Measurements from ENCODE around the gene CST9. TPM values are rescaled to one million over a fixed set of nuclear protein-coding genes. Genes with fewer than 3 reads are reported as not detected.

Gene CST9
- total and polyA plus RNA-seq, 10 of the 15 experiments (the other 5 are each of a cell fraction or from before 2014, with no cell fraction given) = not detected

DNA sequence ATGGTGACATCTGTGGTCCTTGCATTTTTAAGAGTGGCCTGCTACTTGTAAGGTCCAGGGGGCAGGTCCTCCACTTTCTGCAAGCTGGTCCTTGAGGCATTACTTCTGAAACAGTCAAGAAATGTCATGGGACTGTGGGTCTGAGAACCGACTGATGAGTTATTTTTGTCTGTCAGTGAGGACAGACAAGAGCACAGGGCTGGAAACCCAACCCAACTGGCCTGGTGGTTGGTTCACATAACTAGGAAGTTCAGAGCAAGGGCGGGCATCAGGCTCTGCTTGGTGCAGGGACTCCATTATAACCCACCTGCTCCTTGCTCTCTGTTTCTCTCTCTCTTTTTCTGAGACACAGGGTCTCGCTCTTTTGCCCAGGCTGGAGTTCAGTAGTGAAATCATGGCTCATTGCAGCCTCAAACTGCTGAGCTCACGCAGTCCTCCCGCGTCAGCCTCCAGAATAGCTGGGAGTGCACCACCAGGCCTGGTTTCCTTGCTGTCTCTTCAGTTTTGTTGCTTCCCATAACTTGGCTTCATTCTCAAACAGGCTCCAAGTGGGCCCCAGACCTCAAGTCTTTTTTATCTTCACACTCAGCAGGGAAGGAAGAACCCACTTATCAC, 22.8 kb upstream of the CST9 start (continued):
- TF ChIP-seq, protein P1, sequence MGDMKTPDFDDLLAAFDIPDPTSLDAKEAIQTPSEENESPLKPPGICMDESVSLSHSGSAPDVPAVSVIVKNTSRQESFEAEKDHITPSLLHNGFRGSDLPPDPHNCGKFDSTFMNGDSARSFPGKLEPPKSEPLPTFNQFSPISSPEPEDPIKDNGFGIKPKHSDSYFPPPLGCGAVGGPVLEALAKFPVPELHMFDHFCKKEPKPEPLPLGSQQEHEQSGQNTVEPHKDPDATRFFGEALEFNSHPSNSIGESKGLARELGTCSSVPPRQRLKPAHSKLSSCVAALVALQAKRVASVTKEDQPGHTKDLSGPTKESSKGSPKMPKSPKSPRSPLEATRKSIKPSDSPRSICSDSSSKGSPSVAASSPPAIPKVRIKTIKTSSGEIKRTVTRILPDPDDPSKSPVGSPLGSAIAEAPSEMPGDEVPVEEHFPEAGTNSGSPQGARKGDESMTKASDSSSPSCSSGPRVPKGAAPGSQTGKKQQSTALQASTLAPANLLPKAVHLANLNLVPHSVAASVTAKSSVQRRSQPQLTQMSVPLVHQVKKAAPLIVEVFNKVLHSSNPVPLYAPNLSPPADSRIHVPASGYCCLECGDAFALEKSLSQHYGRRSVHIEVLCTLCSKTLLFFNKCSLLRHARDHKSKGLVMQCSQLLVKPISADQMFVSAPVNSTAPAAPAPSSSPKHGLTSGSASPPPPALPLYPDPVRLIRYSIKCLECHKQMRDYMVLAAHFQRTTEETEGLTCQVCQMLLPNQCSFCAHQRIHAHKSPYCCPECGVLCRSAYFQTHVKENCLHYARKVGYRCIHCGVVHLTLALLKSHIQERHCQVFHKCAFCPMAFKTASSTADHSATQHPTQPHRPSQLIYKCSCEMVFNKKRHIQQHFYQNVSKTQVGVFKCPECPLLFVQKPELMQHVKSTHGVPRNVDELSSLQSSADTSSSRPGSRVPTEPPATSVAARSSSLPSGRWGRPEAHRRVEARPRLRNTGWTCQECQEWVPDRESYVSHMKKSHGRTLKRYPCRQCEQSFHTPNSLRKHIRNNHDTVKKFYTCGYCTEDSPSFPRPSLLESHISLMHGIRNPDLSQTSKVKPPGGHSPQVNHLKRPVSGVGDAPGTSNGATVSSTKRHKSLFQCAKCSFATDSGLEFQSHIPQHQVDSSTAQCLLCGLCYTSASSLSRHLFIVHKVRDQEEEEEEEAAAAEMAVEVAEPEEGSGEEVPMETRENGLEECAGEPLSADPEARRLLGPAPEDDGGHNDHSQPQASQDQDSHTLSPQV (IDR thresholded peaks at IDR 0.05) = no peak
- TF ChIP-seq, protein P2, sequence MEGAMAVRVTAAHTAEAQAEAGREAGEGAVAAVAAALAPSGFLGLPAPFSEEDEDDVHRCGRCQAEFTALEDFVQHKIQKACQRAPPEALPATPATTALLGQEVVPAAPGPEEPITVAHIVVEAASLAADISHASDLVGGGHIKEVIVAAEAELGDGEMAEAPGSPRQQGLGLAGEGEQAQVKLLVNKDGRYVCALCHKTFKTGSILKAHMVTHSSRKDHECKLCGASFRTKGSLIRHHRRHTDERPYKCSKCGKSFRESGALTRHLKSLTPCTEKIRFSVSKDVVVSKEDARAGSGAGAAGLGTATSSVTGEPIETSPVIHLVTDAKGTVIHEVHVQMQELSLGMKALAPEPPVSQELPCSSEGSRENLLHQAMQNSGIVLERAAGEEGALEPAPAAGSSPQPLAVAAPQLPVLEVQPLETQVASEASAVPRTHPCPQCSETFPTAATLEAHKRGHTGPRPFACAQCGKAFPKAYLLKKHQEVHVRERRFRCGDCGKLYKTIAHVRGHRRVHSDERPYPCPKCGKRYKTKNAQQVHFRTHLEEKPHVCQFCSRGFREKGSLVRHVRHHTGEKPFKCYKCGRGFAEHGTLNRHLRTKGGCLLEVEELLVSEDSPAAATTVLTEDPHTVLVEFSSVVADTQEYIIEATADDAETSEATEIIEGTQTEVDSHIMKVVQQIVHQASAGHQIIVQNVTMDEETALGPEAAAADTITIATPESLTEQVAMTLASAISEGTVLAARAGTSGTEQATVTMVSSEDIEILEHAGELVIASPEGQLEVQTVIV (IDR thresholded peaks at IDR 0.05; ENCODE audit: borderline replicate concordance, partially characterized antibody) = no peak
- TF ChIP-seq CBX3 (IDR thresholded peaks at IDR 0.05; ENCODE audit: borderline replicate concordance, low read depth) (no peak), BCL11A (IDR thresholded peaks at IDR 0.05; ENCODE audit: low read depth, low read length) (no peak)
- TF ChIP-seq, protein P3, sequence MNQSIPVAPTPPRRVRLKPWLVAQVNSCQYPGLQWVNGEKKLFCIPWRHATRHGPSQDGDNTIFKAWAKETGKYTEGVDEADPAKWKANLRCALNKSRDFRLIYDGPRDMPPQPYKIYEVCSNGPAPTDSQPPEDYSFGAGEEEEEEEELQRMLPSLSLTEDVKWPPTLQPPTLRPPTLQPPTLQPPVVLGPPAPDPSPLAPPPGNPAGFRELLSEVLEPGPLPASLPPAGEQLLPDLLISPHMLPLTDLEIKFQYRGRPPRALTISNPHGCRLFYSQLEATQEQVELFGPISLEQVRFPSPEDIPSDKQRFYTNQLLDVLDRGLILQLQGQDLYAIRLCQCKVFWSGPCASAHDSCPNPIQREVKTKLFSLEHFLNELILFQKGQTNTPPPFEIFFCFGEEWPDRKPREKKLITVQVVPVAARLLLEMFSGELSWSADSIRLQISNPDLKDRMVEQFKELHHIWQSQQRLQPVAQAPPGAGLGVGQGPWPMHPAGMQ (IDR thresholded peaks at IDR 0.05; ENCODE audit: borderline replicate concordance) = no peak
